SK-N-SH (cell line): ENCODE measurements around the gene DLL3. TPM values are rescaled to one million over a fixed set of nuclear protein-coding genes. Genes with fewer than 3 reads are reported as not detected.

Source experiments
- CTCF ChIA-PET: fragments of 300-600, 350-600 bp; formaldehyde crosslinking; extraction: SDS; loops from one replicate; lab custom pipeline; 2021; lab: Yijun Ruan, JAX
- POLR2A ChIA-PET: fragments of 350-600 bp; sonication (Branson Sonifier 250); formaldehyde crosslinking; extraction: SDS; loops from one replicate; lab custom pipeline; 2020; ENCODE audit warnings: antibody characterized with exemption, inconsistent platforms; lab: Yijun Ruan, JAX
- DNase-seq: peaks from one replicate; pipeline ENCODE4 v3.0.0; 2012
- H2AFZ ChIP-seq: fragments of 200-600 bp; sonication (generic); 2 replicates; pipeline ENCODE4 v1.8.1; 2016; ENCODE audit warnings: antibody characterized with exemption, mild to moderate bottlenecking, low read depth
- H3F3A ChIP-seq: fragments of 200-600 bp; sonication (generic); replicated peaks from 2 replicates; pipeline ENCODE3; 2016; ENCODE audit warnings: antibody characterized with exemption, mild to moderate bottlenecking; ENCODE audit not compliant: insufficient read depth
- H3K27ac ChIP-seq, 2 experiments: fragments of 200-500 bp in 1 of 2; fragments of 200-600 bp in 1 of 2; sonication (Bioruptor generic) in 1 of 2; sonication (generic), shearing (Covaris generic) in 1 of 2; 2 replicates each; pipeline versions ENCODE4 v1.5.1 to v1.6.1; 2014 to 2016; ENCODE audit warnings: low read depth in 2 of 2, inconsistent platforms in 1 of 2, low read length in 1 of 2, mild to moderate bottlenecking in 1 of 2, mixed read lengths in 1 of 2
- H3K27me3 ChIP-seq: fragments of 200-600 bp; sonication (generic), shearing (Covaris generic); 2 replicates; pipeline ENCODE4 v1.6.1; 2016; ENCODE audit warnings: mixed run types; ENCODE audit not compliant: insufficient read depth
- H3K36me3 ChIP-seq, 2 experiments: fragments of 200-500 bp in 1 of 2; fragments of 200-600 bp in 1 of 2; sonication (Bioruptor generic) in 1 of 2; sonication (generic) in 1 of 2; replicated peaks in 1 of 2; 2 replicates each; pipeline versions ENCODE3 to v1.5.1; 2014 to 2016; ENCODE audit warnings: low read length in 1 of 2, mild to moderate bottlenecking in 1 of 2; ENCODE audit not compliant: insufficient read depth in 2 of 2, control insufficient read depth in 1 of 2
- H3K4me1 ChIP-seq, 2 experiments: fragments of 200-500 bp in 1 of 2; fragments of 200-600 bp in 1 of 2; sonication (Bioruptor generic) in 1 of 2; sonication (generic), shearing (Covaris generic) in 1 of 2; 2 replicates each; pipeline versions ENCODE4 v1.5.1 to v1.6.1; 2014 to 2016; ENCODE audit warnings: low read depth in 1 of 2, low read length in 1 of 2, mixed run types in 1 of 2; ENCODE audit not compliant: insufficient read depth in 2 of 2, control insufficient read depth in 1 of 2
- H3K4me2 ChIP-seq: fragments of 200-600 bp; sonication (generic), shearing (Covaris generic); 2 replicates; pipeline ENCODE4 v1.6.1; 2017; ENCODE audit warnings: mixed run types
- H3K4me3 ChIP-seq, 2 experiments: fragments of 200-500 bp in 1 of 2; fragments of 200-600 bp in 1 of 2; sonication (Bioruptor generic) in 1 of 2; sonication (generic), shearing (Covaris generic) in 1 of 2; 2 replicates each; pipeline versions ENCODE4 v1.5.1 to v1.8.1; 2014 to 2016; ENCODE audit warnings: low read depth in 2 of 2, inconsistent platforms in 1 of 2, low read length in 1 of 2, mild to moderate bottlenecking in 1 of 2, mixed read lengths in 1 of 2, moderate library complexity in 1 of 2
- H3K79me2 ChIP-seq: fragments of 200-600 bp; sonication (generic); 2 replicates; pipeline ENCODE4 v1.8.1; 2017; ENCODE audit warnings: mild to moderate bottlenecking; ENCODE audit not compliant: insufficient read depth
- H3K9ac ChIP-seq: fragments of 200-600 bp; sonication (generic); 2 replicates; pipeline ENCODE4 v1.6.1; 2017; ENCODE audit warnings: mixed run types
- H3K9me2 ChIP-seq: fragments of 200-600 bp; sonication (generic); 2 replicates; pipeline ENCODE4 v1.6.1; 2017; ENCODE audit warnings: mixed run types
- H3K9me3 ChIP-seq: fragments of 200-600 bp; sonication (generic); 2 replicates; pipeline ENCODE4 v1.6.1; 2017; ENCODE audit warnings: mixed run types, mild to moderate bottlenecking, moderate library complexity
- H4K20me1 ChIP-seq: fragments of 200-600 bp; sonication (generic); 2 replicates; pipeline ENCODE4 v1.6.1; 2017; ENCODE audit warnings: mild to moderate bottlenecking, mixed run types; ENCODE audit not compliant: insufficient read depth
- EP300 ChIP-seq, 2 experiments: IDR thresholded peaks; 2 replicates each; pipeline versions ENCODE4 v1.4.0 to v1.6.1; 2012; ENCODE audit warnings: borderline replicate concordance in 1 of 2, low read depth in 1 of 2, low read length in 1 of 2
- FOSL2 ChIP-seq: IDR thresholded peaks from 2 replicates; pipeline ENCODE4 v1.4.0; 2012; ENCODE audit warnings: low read depth, mild to moderate bottlenecking, moderate library complexity, borderline replicate concordance
- GABPA ChIP-seq: IDR thresholded peaks from 2 replicates; pipeline ENCODE4 v1.4.0; 2012; ENCODE audit warnings: low read depth, mild to moderate bottlenecking
- GATA2 ChIP-seq: sonication (generic); formaldehyde crosslinking; IDR thresholded peaks from 2 replicates; pipeline ENCODE4 v1.5.0; 2020; ENCODE audit warnings: mild to moderate bottlenecking, missing genetic modification reagents
- MAX ChIP-seq: IDR thresholded peaks from 2 replicates; pipeline ENCODE4 v1.4.0; 2012; ENCODE audit warnings: low read depth
- MXI1 ChIP-seq: IDR thresholded peaks from 2 replicates; pipeline ENCODE4 v1.6.1; 2012; ENCODE audit warnings: mild to moderate bottlenecking, low read depth, low read length, improper control_type of control experiment
- NFIC ChIP-seq: IDR thresholded peaks from 2 replicates; pipeline ENCODE4 v1.4.0; 2012; ENCODE audit warnings: borderline replicate concordance
- NRF1 ChIP-seq: IDR thresholded peaks from 2 replicates; pipeline ENCODE4 v1.6.1; 2012; ENCODE audit warnings: low read depth, mild to moderate bottlenecking, low read length
- PBX3 ChIP-seq: IDR thresholded peaks from 2 replicates; pipeline ENCODE4; 2012
- POLR2AphosphoS5 ChIP-seq: IDR thresholded peaks from 2 replicates; pipeline ENCODE4 v1.6.1; 2012; ENCODE audit warnings: low read depth, low read length
- RCOR1 ChIP-seq: fragments of 150-350 bp; IDR thresholded peaks from 2 replicates; pipeline ENCODE4 v1.6.1; 2017; ENCODE audit warnings: antibody characterized with exemption, low read length
- REST ChIP-seq: IDR thresholded peaks from 2 replicates; pipeline ENCODE4 v1.6.1; 2012; ENCODE audit warnings: mild to moderate bottlenecking, low read depth, low read length, moderate library complexity
- RFX5 ChIP-seq: IDR thresholded peaks from 2 replicates; pipeline ENCODE4 v1.6.1; 2012; ENCODE audit warnings: mild to moderate bottlenecking, improper control_type of control experiment, low read length
- RXRA ChIP-seq: IDR thresholded peaks from 2 replicates; pipeline ENCODE4 v1.4.0; 2012; ENCODE audit warnings: low read depth, mild to moderate bottlenecking, borderline replicate concordance
- SIN3A ChIP-seq: IDR thresholded peaks from 2 replicates; pipeline ENCODE4 v1.6.1; 2012; ENCODE audit warnings: low read depth, mild to moderate bottlenecking, low read length, moderate library complexity, borderline replicate concordance
- TAF1 ChIP-seq: IDR thresholded peaks from 2 replicates; pipeline ENCODE4 v1.6.1; 2012; ENCODE audit warnings: low read depth, mild to moderate bottlenecking, low read length, moderate library complexity, borderline replicate concordance
- TCF12 ChIP-seq: IDR thresholded peaks from 2 replicates; pipeline ENCODE4 v1.4.0; 2012
- YY1 ChIP-seq: IDR thresholded peaks from 2 replicates; pipeline ENCODE4 v1.4.0; 2012; ENCODE audit warnings: low read depth, mild to moderate bottlenecking
- ZBTB33 ChIP-seq: IDR thresholded peaks from 2 replicates; pipeline ENCODE4 v1.4.0; 2012; ENCODE audit warnings: low read depth, borderline replicate concordance
- WGBS: methylation state at CpG from one replicate; pipeline ENCODE4 v1.1.6; 2017; ENCODE audit warnings: low lambda C conversion rate; 5-methylcytosine and 5-hydroxymethylcytosine counted together
- polyA plus RNA-seq, 3 experiments: library from polyadenylated mRNA; depleted of rRNA; stranded (reverse); fragments of >200 nt; gene quantifications; 2 replicates each; pipeline ENCODE4 v1.2.3, GENCODE V29; 2012
- TF ChIP-seq, protein P1 (sequence below): IDR thresholded peaks from 2 replicates; pipeline ENCODE4 v1.4.0; 2012; ENCODE audit warnings: low read depth, borderline replicate concordance

Gene DLL3
- polyA plus RNA-seq, 1 of the 3 experiments (the other 2 are of a cell fraction): 4.7 TPM

GRCh38 chr19:39550197-39550596 lies 51.5 kb downstream of the DLL3 start:
- TF ChIP-seq EP300 (IDR thresholded peaks at IDR 0.05; ENCODE audit: borderline replicate concordance in 1 of 2, low read depth in 1 of 2, low read length in 1 of 2): no peak
- no peak for TF ChIP-seq RCOR1
- TF ChIP-seq PBX3: no peak
- no peak for TF ChIP-seq GATA2 (CRISPR knock-in tag)
- TF ChIP-seq REST: no peak
- TF ChIP-seq TAF1: no peak
- no peak for TF ChIP-seq GABPA
- no peak for TF ChIP-seq NFIC
- TF ChIP-seq, protein P1, sequence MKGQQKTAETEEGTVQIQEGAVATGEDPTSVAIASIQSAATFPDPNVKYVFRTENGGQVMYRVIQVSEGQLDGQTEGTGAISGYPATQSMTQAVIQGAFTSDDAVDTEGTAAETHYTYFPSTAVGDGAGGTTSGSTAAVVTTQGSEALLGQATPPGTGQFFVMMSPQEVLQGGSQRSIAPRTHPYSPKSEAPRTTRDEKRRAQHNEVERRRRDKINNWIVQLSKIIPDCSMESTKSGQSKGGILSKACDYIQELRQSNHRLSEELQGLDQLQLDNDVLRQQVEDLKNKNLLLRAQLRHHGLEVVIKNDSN: no peak
- TF ChIP-seq MXI1: no peak
- TF ChIP-seq SIN3A: no peak
- no peak for TF ChIP-seq FOSL2
- TF ChIP-seq MAX: no peak
- no peak for TF ChIP-seq RFX5
- TF ChIP-seq POLR2AphosphoS5: no peak
- no peak for TF ChIP-seq ZBTB33
- TF ChIP-seq NRF1: no peak
- no peak for TF ChIP-seq RXRA
- TF ChIP-seq TCF12: no peak
- no peak for TF ChIP-seq YY1
- no peaks in the 10 kb centered on the region for H3K9me3 ChIP-seq
- no peak overlapping the region for H3K27ac ChIP-seq
- H3K27me3 ChIP-seq: peaks cover 36% of the 10 kb centered on the region; the same call in 1 of the 2 replicates
- H2AFZ ChIP-seq: no peak overlapping the region
- H3K4me1 ChIP-seq: no peaks in the 10 kb centered on the region
- no peaks in the 10 kb centered on the region for H3K79me2 ChIP-seq
- H3K36me3 ChIP-seq: no peaks in the 10 kb centered on the region
- CTCF ChIA-PET: interaction anchor here (1.0 to 2.5 kb wide), 5 partner anchors 21 to 130 kb away, joined by 3 to 51 read pairs (median 4); no protein-coding TSS in a partner anchor
- no peak overlapping the region for H3K9ac ChIP-seq
- no peaks in the 10 kb centered on the region for H4K20me1 ChIP-seq
- DNase-seq: no peak
- POLR2A ChIA-PET: no interaction called here
- WGBS: 33% methylated on average over 5 of the region's 5 CpGs
- H3K4me3 ChIP-seq: no peak overlapping the region
- no peaks in the 10 kb centered on the region for H3K9me2 ChIP-seq
- no peaks in the 10 kb centered on the region for H3F3A ChIP-seq
- no peak overlapping the region for H3K4me2 ChIP-seq
